ENCODE results near the gene ZNF74.
"Not testable (repeated sequence)": the region's sequence is repeated elsewhere in the genome, so short reads cannot be mapped to it uniquely, and the experiment has no call there.

Gene ZNF74

GRCh38 chr22:20401376-20402014, 7.5 kb downstream of the ZNF74 start:
- no peak for DNase-seq

- DNase-seq, result no peak
These were observed 9.2 kb downstream of the ZNF74 start for GRCh38 chr22:20402960-20403778.

GRCh38 chr22:20403779-20404140, 9.8 kb downstream of the ZNF74 start:
- DNase-seq, result no peak

GRCh38 chr22:20404881-20405280, 10.9 kb downstream of the ZNF74 start:
- DNase-seq, result no peak

- DNase-seq, result no peak
These were observed 11.5 kb downstream of the ZNF74 start for GRCh38 chr22:20405291-20405930.

GRCh38 chr22:20405931-20406685, 12.2 kb downstream of the ZNF74 start:
- DNase-seq, result no peak

GRCh38 chr22:20406686-20407408, 12.9 kb downstream of the ZNF74 start:
- DNase-seq, result no peak

GRCh38 chr22:20407829-20408228, 13.9 kb downstream of the ZNF74 start:
- DNase-seq, result no peak

- no peak for DNase-seq
These were observed 14.9 kb downstream of the ZNF74 start for GRCh38 chr22:20408891-20409290.

GRCh38 chr22:20409385-20409784, 15.4 kb downstream of the ZNF74 start:
- DNase-seq, result not testable (repeated sequence)

GRCh38 chr22:20412474-20413216, 18.7 kb downstream of the ZNF74 start:
- DNase-seq, result no peak

- no peak for DNase-seq
These were observed 19.5 kb downstream of the ZNF74 start for GRCh38 chr22:20413217-20414058.

GRCh38 chr22:20414059-20414440, 20.1 kb downstream of the ZNF74 start:
- DNase-seq, result no peak

- DNase-seq, result no peak
These were observed 20.5 kb downstream of the ZNF74 start for GRCh38 chr22:20414450-20414849.

GRCh38 chr22:20415241-20415640, 21.3 kb downstream of the ZNF74 start:
- DNase-seq, result not testable (repeated sequence)

- not testable (repeated sequence) for DNase-seq
These were observed 21.7 kb downstream of the ZNF74 start for GRCh38 chr22:20415699-20416098.

- peak; percentile 81 for DNase-seq
These were observed 24.3 kb downstream of the ZNF74 start for GRCh38 chr22:20418211-20418788.

GRCh38 chr22:20419664-20419951, 25.7 kb downstream of the ZNF74 start:
- DNase-seq, result no peak

- DNase-seq, result no peak
These were observed 26.3 kb downstream of the ZNF74 start for GRCh38 chr22:20420157-20420842.

- no peak for DNase-seq
These were observed 27.5 kb downstream of the ZNF74 start for GRCh38 chr22:20421507-20421874.

Measured in fibroblast of skin of back (primary cell).